ENCODE measurements around the gene UBE2S. TPM values are rescaled to one million over a fixed set of nuclear protein-coding genes. Genes with fewer than 3 reads are reported as not detected.

UBE2S gene
- total RNA-seq, 3 donors from 2014 or later: 7.2 to 9.0 (median 8.9) TPM

DNA sequence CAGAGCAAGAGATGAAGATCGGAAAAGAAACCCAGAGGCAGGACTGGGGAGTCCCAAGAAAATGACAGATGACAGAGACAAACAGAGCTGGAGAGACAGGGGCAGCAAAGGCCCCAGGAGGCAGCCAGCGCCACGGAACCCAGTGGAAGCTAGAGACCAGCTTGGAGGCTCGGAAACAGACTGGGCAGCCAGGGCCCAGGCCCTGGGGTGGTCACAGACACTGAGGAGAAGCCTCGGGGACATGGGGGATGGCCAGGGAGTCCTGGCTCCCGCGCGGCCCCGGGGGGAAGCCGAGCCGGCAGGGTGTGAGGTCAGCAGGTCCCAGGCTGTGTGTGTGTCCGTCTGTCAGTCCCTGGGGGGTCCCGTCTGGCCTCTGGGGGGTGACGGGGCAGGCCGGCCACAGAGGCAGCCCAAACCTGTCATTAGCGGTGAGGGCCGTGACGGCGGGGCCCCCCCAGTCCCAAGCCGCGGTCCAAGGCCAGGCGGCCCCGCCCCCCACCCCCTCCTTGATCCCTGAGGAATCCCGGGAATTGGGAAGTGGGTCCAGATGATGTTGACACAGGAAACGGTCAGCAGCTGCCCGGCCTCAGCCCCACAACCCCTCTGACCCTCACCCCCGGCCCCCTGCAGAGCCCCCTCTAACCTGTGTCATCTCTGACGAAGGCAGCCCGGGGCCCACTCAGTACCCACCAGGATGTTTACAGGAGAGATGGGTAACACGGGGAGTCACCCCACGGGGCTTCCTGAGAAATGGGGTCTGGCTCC, 33.4 kb downstream of the UBE2S start:
- Histone ChIP-seq H3K27ac (peak overlapping the region in 1 of 2 donors; percentile 4), H3K4me3 (peak overlapping the region in 1 of 3 donors; percentile 50), H3K36me3 (no peaks in the 10 kb centered on the region), H3K9me3 (no peaks in the 10 kb centered on the region), H3K27me3 (peaks cover 7 to 49% of the 10 kb centered on the region in 2 donors), H3K4me1 (peaks cover under 1 to 6% of the 10 kb centered on the region in 2 donors)
- no peak for TF ChIP-seq CTCF (IDR thresholded peaks at IDR 0.05)
- no peak for TF ChIP-seq POLR2AphosphoS5 (IDR thresholded peaks at IDR 0.05)
- TF ChIP-seq POLR2A (IDR thresholded peaks at IDR 0.05): no peak
- no peak for DNase-seq (ENCODE audit: low spot score in 2 of 2)
- intact Hi-C loops (cut with DNase I; ENCODE audit: low total_unique reads): no loop called here

GRCh38 chr19:55373306-55373992, 34.1 kb downstream of the UBE2S start:
- Histone ChIP-seq H3K9me3 (no peaks in the 10 kb centered on the region), H3K27me3 (peaks cover 12 to 56% of the 10 kb centered on the region in 2 donors), H3K4me3 (no peak overlapping the region), H3K4me1 (peaks cover 4 to 6% of the 10 kb centered on the region in 2 donors), H3K27ac (no peak overlapping the region), H3K36me3 (no peaks in the 10 kb centered on the region)
- TF ChIP-seq POLR2AphosphoS5 (IDR thresholded peaks at IDR 0.05) (no peak), POLR2A (IDR thresholded peaks at IDR 0.05) (no peak), CTCF (IDR thresholded peaks at IDR 0.05) (no peak)
- intact Hi-C loops (cut with DNase I; ENCODE audit: low total_unique reads): no loop called here
- DNase-seq (ENCODE audit: low spot score in 2 of 2): no peak

DNA sequence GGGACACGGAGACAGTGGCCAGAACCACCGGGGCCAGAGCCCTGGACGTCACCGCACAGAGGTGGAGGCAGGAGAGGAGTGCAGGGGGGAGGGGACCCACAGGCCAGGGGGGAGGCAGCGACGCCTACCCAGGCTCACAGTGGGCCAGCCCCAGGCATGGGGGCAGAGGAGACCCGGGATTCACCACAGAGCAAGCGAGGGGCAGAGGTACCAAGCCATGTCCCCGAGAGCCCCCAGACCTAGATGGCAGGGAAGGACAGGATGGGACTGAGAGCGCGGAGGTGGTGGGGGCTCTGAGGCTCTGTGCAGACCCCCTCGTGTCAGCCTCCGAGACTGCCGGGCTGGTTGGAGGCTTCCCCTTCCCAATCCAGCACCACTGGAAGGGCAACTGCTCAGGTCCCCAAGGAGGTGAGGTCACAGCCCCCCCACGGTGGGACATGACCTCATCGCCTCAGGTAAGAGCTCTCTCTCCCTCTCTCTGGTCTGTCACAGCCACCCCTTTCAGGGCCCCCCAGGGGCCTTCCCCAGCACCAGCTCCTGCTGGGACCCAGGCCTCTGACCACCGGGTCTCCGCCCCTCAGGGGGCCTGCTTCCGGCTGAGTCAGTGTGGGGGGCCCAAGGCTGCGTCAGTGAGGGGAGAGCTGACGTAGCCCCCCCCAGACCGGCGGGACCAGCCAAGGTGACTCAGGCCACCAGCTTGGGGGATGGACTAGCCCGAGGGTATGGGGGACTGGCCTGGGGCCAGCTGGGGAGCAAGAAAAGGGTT, 35.1 kb downstream of the UBE2S start:
- H3K4me3 ChIP-seq: no peak overlapping the region
- H3K36me3 ChIP-seq: no peaks in the 10 kb centered on the region
- peaks cover 16 to 62% of the 10 kb centered on the region in 2 donors for H3K27me3 ChIP-seq
- peaks cover 4 to 6% of the 10 kb centered on the region in 2 donors for H3K4me1 ChIP-seq
- no peak for TF ChIP-seq POLR2AphosphoS5 (IDR thresholded peaks at IDR 0.05)
- no peak for TF ChIP-seq POLR2A (IDR thresholded peaks at IDR 0.05)
- TF ChIP-seq CTCF (IDR thresholded peaks at IDR 0.05): no peak
- intact Hi-C loops (cut with DNase I; ENCODE audit: low total_unique reads): no loop called here
- H3K9me3 ChIP-seq: no peaks in the 10 kb centered on the region
- DNase-seq (ENCODE audit: low spot score in 2 of 2): no peak
- no peak overlapping the region for H3K27ac ChIP-seq

- H3K4me3 ChIP-seq: peak within 1 kb of the TSS; percentile 9 to 64 (median 45)
- no peak for TF ChIP-seq POLR2AphosphoS5 (IDR thresholded peaks at IDR 0.05)
- no peak for TF ChIP-seq CTCF (IDR thresholded peaks at IDR 0.05)
- no peak for TF ChIP-seq POLR2A (IDR thresholded peaks at IDR 0.05)
- no peak for DNase-seq (ENCODE audit: low spot score in 2 of 2)
- intact Hi-C loops (cut with DNase I; ENCODE audit: low total_unique reads): no loop called here
- H3K9me3 ChIP-seq: no peaks in the 10 kb centered on the region
- H3K4me1 ChIP-seq: peaks cover 4 to 6% of the 10 kb centered on the region in 2 donors
- H3K27me3 ChIP-seq: peaks cover 16 to 62% of the 10 kb centered on the region in 2 donors
- peak within 1 kb of the TSS in 1 of 2 donors; percentile 2 for H3K27ac ChIP-seq
- no peaks in the 10 kb centered on the region for H3K36me3 ChIP-seq
These were observed 37.1 kb downstream of the UBE2S start, which contains the start of gene IL11 for GRCh38 chr19:55370305-55370988. Gene IL11 (minus strand): TSS chr19:55370463. CDS start chr19:55370310, 153 bp downstream.

Data from breast epithelium (tissue), 4 donors.